GM19452 (cell line): ENCODE measurements around the gene ACER2.
"Not testable (repeated sequence)": the region's sequence is repeated elsewhere in the genome, so short reads cannot be mapped to it uniquely, and the experiment has no call there.

ENCODE experiments used
- ATAC-seq: cut with Tn5 transposase; IDR thresholded peaks from one replicate; pipeline ENCODE4 v1.9.1; 2021; ENCODE audit not compliant: unreplicated experiment

The ACER2 gene

DNA sequence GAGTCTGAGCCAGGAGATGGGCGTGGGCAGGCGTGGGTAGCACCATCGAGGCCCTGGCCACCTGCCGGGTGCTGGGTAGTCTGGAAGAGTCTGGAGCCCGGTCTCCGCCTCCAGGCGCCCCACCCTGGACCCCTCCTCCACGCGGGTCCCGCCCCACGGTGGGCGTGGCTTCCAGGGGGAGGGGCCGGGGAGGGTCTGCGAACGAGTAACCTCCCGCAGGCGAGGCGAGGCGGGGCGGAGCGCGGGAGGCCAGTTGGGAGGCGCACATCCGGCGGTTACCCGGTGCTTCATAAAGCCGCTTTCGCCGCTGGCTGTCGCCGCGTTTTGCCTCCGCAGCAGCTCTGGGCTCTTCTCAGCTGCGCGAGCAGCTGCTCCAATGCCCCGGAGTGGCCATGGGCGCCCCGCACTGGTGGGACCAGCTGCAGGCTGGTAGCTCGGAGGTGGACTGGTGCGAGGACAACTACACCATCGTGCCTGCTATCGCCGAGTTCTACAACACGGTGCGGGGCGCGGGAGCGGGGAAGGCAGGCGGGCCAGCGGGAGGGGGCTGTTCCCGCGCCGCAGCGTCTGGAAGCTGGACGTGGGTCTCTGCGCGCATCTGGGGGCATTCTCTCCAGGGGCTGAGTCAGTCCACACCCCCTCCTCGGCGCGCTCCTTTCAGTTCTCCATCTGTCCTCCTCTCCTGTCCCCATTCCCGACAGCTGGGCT is at the start of gene ACER2:
Gene ACER2 (plus strand): TSS at position 317 of the 708 bp plus-strand sequence. CDS start 76 bp downstream, at position 393.
- ATAC-seq = peak; percentile 97

DNA sequence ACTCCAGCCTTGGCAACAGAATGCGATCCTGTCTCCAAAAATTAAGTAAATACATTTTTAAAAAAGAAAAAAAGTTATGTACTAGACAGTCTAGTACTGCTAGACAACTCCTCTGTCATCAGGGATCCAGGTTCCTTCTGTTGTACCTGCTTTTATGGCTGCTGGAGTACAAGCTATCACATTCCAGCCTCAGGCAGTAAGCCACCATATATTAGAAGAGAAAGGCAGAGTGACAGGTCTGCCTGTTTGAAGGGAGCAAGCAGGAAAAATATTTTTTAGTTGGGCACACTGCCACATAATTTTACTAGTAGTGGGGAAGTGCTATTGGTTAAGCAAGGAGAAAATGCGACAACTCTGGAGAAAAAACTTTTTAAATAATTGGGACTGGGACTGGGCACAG is 39.7 kb upstream of the ACER2 start:
- ATAC-seq = no peak

DNA sequence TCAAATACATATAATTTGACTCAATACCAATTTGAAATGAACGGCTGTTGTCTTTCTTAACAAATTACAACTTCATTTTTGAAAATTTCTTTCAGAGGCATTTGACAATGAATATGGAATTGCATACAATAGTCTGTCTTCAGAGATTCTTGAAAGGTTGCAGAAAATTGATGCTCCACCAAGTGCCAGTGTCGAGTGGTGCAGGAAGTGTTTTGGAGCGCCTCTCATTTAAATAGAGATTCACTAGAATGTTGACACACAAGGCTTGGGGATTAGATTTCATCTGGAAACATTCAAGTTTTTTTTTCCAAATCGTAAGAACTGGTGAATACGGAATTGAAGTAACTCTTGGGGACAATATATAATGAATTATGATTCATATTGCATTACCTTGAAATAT is 36.9 kb upstream of the ACER2 start:
- ATAC-seq = no peak

GRCh38 chr9:19372567-19372966 is 36.2 kb upstream of the ACER2 start:
- ATAC-seq = no peak

DNA sequence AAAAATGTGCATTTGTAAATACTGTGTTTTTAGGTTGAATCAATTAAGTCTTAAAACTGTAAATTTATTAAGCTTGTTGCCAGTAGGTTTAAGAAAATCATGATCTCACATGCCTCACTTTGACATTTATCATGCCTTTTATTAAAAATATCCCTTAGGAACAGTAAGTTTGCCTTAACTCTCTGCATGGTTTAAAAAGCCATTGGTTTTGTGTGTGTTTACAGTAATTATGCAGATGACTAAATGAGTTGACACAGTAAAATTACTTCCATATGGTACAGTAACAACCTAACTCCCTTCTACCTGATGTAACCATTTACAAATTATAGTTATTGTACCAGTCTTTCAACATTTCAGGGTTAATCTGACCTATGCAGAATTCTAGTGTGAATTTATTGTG is 35.3 kb upstream of the ACER2 start:
- ATAC-seq = no peak

- no peak for ATAC-seq
Measured at GRCh38 chr9:19375538-19375937, 33.3 kb upstream of the ACER2 start.

GRCh38 chr9:19376931-19377330 is 31.9 kb upstream of the ACER2 start:
- no peak for ATAC-seq

DNA sequence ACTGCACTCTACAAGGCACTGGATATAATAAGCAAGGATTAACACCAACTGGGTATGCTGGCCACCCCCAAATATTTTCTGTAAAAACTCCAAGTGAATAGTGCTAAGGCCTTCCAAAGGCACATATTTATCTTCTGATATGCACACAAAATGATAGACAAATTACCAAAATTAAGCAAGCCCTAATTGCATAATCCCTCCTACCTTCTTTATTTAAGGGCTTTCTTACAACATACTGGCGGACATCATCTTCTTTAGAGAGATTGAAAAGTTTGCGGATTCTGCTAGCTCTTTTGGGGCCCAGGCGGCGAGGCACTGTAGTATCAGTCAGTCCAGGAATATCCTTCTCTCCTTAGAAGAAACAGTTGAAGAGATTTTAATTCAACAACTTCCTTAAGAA is 30.6 kb upstream of the ACER2 start:
- ATAC-seq = no peak

DNA sequence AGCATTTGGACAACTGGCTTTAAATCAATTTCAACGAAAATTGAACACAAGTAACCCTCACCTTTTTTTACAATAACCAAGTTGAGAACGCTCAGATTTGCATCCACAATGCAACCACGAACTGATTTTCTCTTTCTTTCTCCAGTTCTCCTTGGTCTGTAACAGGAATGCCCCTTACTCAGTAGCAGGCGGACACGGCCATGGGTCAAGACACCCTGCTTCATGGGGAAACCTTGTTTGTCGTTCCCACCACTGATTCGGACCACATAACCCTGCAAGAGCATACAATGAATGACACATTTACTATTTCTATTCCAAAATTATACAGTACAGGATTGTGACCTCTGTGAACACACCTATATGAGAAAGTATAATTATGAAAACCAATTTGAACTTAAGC is 30.2 kb upstream of the ACER2 start:
- no peak for ATAC-seq

DNA sequence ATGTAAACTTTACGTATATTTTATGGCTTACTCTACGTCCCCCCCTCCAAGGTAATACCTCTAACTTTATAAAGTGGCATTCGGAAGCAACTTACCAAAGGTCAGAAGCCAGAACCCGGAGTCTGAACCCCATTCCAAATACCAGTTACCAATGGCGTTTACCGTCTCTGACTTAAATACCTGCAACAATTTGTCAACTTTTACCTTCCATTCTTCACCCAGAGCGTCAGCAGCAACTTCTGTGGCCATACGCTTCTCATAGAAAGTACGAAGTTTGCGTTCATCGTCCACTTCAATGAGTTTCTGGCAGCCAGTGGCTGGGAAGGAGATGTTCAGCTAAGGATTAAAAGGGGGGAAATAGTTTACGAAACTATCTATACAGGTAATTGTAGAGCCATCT is 29.5 kb upstream of the ACER2 start:
- ATAC-seq = no peak

DNA sequence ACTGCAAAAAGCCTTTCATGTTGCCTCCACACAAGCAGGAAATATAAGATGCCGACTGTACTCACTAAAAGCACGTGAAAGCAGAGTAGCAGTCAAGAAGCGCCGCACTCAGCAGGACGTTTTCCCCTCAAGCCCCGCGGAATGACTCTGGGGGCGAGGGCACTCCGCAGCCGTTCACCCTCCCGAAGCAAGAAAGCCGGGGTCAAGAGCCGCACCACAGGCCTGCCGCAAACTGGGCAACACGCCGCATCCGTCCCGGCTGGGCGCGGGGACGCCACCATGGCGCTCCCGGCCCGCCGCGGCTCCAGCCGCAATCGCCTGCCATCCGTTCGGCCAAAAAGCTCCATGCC is 29.1 kb upstream of the ACER2 start:
- peak; percentile 40 for ATAC-seq

DNA sequence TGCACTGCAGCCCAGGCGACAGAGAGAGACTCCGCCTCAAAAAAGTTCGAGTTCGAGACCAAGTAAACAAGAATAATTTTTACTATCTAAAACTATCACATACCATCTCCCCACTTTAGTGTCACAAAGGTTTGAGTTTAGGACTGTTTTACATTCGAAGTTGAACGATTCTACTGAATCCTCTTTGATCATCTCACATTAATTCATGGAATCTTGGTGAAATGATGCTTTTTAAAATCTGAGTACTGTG is 28.1 kb upstream of the ACER2 start:
- no peak for ATAC-seq

DNA sequence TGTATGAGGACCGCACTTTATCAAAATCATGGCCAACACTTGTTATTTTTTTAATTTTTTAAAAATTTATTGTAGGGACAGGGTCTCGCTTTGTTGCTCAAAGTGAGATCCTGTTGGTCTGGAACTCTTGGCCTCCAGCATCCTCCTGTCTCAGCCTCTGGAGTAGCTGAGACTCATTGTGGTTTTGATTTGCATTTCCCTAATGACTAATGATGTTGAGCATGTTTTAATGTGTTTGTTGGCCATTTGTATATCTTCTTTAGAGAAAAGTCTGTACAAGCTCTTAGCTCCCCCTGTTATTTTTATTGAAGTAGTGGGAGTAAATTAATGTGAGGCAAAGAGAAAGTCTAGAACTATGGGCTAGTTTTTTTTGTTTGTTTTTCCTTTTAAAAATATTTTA is 27.2 kb upstream of the ACER2 start:
- no peak for ATAC-seq

- ATAC-seq = not testable (repeated sequence)
Measured at GRCh38 chr9:19385212-19385611, 23.6 kb upstream of the ACER2 start.

DNA sequence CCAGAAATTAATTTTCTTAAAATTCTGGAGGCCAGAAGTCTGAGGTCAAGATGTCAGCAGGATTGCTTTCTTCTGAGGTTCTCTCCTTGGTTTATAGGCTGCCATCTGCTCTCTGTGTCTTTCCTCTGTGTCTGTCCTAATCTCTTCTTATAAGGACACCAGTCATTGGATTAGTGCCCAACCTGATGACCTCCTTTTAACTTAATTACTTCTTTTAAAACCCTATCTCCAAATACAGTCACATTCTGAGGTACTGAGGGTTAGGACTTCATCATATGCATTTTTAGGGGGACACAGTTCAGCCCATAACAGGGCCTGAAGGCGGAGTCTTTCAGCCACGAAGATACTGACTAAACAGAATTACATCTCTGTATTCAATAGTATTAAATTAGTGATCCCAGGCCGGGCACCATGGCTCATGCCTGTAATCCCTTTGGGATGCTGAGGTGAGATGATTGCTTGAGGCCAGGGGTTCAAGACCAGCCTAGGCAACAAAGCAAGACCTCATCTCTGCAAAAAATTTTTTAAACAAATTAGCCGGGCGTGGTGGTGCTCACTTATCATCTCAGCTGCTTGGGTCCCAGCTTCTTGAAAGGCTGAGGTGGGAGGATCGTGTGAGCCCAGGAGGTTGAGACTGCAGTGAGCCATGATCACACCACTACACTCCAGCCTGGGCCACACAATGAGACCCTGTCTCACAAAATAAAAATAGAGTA is 22.9 kb upstream of the ACER2 start:
- ATAC-seq = no peak

- ATAC-seq = no peak
Measured at GRCh38 chr9:19386502-19387044, 22.2 kb upstream of the ACER2 start.

DNA sequence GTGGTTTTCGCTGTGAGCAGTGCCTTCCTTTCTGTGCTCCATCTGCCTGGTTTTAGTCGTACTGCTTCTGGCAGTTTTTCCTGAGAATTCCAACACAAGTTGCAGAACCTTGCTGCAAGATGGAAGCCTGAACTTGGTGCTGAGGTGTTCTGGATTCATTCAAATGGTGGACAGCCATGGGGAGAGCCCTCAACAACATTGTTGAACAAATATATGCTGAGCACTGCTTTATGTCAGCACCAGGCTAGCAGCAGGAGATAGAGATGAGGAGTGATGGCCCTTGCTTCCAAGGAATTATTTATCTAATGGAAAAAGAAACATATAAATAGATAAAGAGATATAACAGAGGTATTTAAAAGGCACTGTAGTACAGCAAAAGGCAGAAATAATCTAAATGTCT is 21.5 kb upstream of the ACER2 start:
- ATAC-seq = no peak

DNA sequence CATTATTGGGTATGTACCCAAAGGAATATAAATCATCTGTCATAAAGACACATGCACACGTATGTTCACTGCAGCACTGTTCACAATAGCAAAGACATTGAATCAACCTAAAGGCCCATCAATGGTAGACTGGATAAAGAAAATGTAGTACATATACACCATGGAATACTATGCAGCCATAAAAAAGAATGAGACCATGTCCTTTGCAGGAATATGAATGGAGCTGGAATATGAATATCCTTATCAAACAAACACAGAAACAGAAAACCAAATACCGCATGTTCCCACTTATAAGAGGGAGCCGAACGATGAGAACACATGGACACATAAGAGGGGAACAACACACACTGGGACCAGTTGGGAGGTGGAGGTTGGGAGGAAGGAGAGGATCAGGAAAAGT is 19.3 kb upstream of the ACER2 start:
- ATAC-seq = not testable (repeated sequence)

- ATAC-seq = no peak
Measured at GRCh38 chr9:19397845-19398244, 11.0 kb upstream of the ACER2 start.

GRCh38 chr9:19403231-19403630 is 5.6 kb upstream of the ACER2 start:
- ATAC-seq = not testable (repeated sequence)

- no peak for ATAC-seq
Measured at GRCh38 chr9:19404283-19405075, 4.3 kb upstream of the ACER2 start.

GRCh38 chr9:19405771-19406170 is 3.0 kb upstream of the ACER2 start:
- no peak for ATAC-seq
